ENCODE data around the gene ARID1A. TPM values are rescaled to one million over a fixed set of nuclear protein-coding genes. Genes with fewer than 3 reads are reported as not detected.
"Not testable (repeated sequence)": the region's sequence is repeated elsewhere in the genome, so short reads cannot be mapped to it uniquely, and the experiment has no call there.

ARID1A gene
- total and polyA plus RNA-seq, 2 donors from 2014 or later: 9.9 to 71.7 TPM

GRCh38 chr1:26723013-26723991, 27.5 kb downstream of the ARID1A start:
- intact Hi-C loops (cut with DNase I): no loop called here
- Histone ChIP-seq H3K27me3 (ENCODE audit: control insufficient read depth, insufficient read depth, low read length) (no peaks in the 10 kb centered on the region), H3K4me3 (ENCODE audit: low read length in 3 of 3) (peak overlapping the region in 1 of 3 donors; percentile 4), H3K36me3 (ENCODE audit: control insufficient read depth in 2 of 3, insufficient read depth in 3 of 3, low read length in 3 of 3) (no peaks in the 10 kb centered on the region), H3K27ac (ENCODE audit: low read depth in 2 of 2, low read length in 2 of 2) (peak overlapping the region; percentile 58 to 79), H3K4me1 (ENCODE audit: control insufficient read depth in 2 of 3, insufficient read depth in 2 of 3, low read depth in 1 of 3, low read length in 3 of 3) (peaks cover 8 to 21% (median 17%) of the 10 kb centered on the region in 3 donors), H3K9ac (ENCODE audit: low read length in 3 of 3) (peak overlapping the region in 1 of 3 donors; percentile 29), H3K9me3 (ENCODE audit: control insufficient read depth in 2 of 3, insufficient read depth in 1 of 3, low read length in 3 of 3) (no peaks in the 10 kb centered on the region)
- DNase-seq (peak; percentile 88 to 97 (median 94)), FAIRE-seq (peak; percentile 92)
- no peak for TF ChIP-seq CTCF (IDR thresholded peaks at IDR 0.05; ENCODE audit: borderline replicate concordance, extremely low read depth, insufficient read depth)

GRCh38 chr1:26724118-26724517, 28.3 kb downstream of the ARID1A start:
- H3K9me3 ChIP-seq (ENCODE audit: control insufficient read depth in 2 of 3, insufficient read depth in 1 of 3, low read length in 3 of 3): no peaks in the 10 kb centered on the region
- DNase-seq (peak in 1 of 5 donors; percentile 44), FAIRE-seq (no peak)
- no peaks in the 10 kb centered on the region for H3K27me3 ChIP-seq (ENCODE audit: control insufficient read depth, insufficient read depth, low read length)
- no peak for TF ChIP-seq CTCF (IDR thresholded peaks at IDR 0.05; ENCODE audit: borderline replicate concordance, extremely low read depth, insufficient read depth)
- H3K36me3 ChIP-seq (ENCODE audit: control insufficient read depth in 2 of 3, insufficient read depth in 3 of 3, low read length in 3 of 3): no peaks in the 10 kb centered on the region
- no peak overlapping the region for H3K9ac ChIP-seq (ENCODE audit: low read length in 3 of 3)
- H3K4me1 ChIP-seq (ENCODE audit: control insufficient read depth in 2 of 3, insufficient read depth in 2 of 3, low read depth in 1 of 3, low read length in 3 of 3): peaks cover 8 to 21% (median 17%) of the 10 kb centered on the region in 3 donors
- H3K4me3 ChIP-seq (ENCODE audit: low read length in 3 of 3): no peak overlapping the region
- intact Hi-C loops (cut with DNase I): no loop called here
- no peak overlapping the region for H3K27ac ChIP-seq (ENCODE audit: low read depth in 2 of 2, low read length in 2 of 2)

- Histone ChIP-seq H3K4me1 (ENCODE audit: control insufficient read depth in 2 of 3, insufficient read depth in 2 of 3, low read depth in 1 of 3, low read length in 3 of 3) (peaks cover 8 to 19% (median 17%) of the 10 kb centered on the region in 3 donors), H3K9ac (ENCODE audit: low read length in 3 of 3) (no peak overlapping the region), H3K36me3 (ENCODE audit: control insufficient read depth in 2 of 3, insufficient read depth in 3 of 3, low read length in 3 of 3) (peaks cover 1 to 6% (median 2%) of the 10 kb centered on the region in 3 donors), H3K27ac (ENCODE audit: low read depth in 2 of 2, low read length in 2 of 2) (no peak overlapping the region), H3K27me3 (ENCODE audit: control insufficient read depth, insufficient read depth, low read length) (no peaks in the 10 kb centered on the region), H3K9me3 (ENCODE audit: control insufficient read depth in 2 of 3, insufficient read depth in 1 of 3, low read length in 3 of 3) (no peaks in the 10 kb centered on the region), H3K4me3 (ENCODE audit: low read length in 3 of 3) (no peak overlapping the region)
- intact Hi-C loops (cut with DNase I): no loop called here
- DNase-seq: no peak
- TF ChIP-seq CTCF (IDR thresholded peaks at IDR 0.05; ENCODE audit: borderline replicate concordance, extremely low read depth, insufficient read depth): no peak
- no peak for FAIRE-seq
Measured at GRCh38 chr1:26724926-26725325, 29.1 kb downstream of the ARID1A start.

GRCh38 chr1:26725904-26726303, 30.1 kb downstream of the ARID1A start:
- H3K27ac ChIP-seq (ENCODE audit: low read depth in 2 of 2, low read length in 2 of 2); H3K27me3 ChIP-seq (ENCODE audit: control insufficient read depth, insufficient read depth, low read length); intact Hi-C loops (cut with DNase I); H3K9ac ChIP-seq (ENCODE audit: low read length in 3 of 3); H3K9me3 ChIP-seq (ENCODE audit: control insufficient read depth in 2 of 3, insufficient read depth in 1 of 3, low read length in 3 of 3); DNase-seq; H3K4me3 ChIP-seq (ENCODE audit: low read length in 3 of 3); FAIRE-seq: not testable (repeated sequence)
- Histone ChIP-seq H3K36me3 (ENCODE audit: control insufficient read depth in 2 of 3, insufficient read depth in 3 of 3, low read length in 3 of 3) (peaks cover 3 to 15% (median 5%) of the 10 kb centered on the region in 3 donors), H3K4me1 (ENCODE audit: control insufficient read depth in 2 of 3, insufficient read depth in 2 of 3, low read depth in 1 of 3, low read length in 3 of 3) (peaks cover 8 to 19% (median 17%) of the 10 kb centered on the region in 3 donors)
